Measurements from ENCODE around the gene OGT. TPM values are rescaled to one million over a fixed set of nuclear protein-coding genes. Genes with fewer than 3 reads are reported as not detected.

The OGT gene
- total RNA-seq: 221 TPM

GRCh38 chrX:71532753-71533425 is at the start of gene OGT:
Gene OGT (plus strand): TSS chrX:71533104. CDS start chrX:71533300, 196 bp downstream.

GRCh38 chrX:71578253-71579135 is 45.6 kb downstream of the OGT start, which contains the start of gene GCNA:
Gene GCNA (plus strand): TSS chrX:71578437. CDS start chrX:71580822, 2,385 bp downstream.

GRCh38 chrX:71618303-71618721 is 85.4 kb downstream of the OGT start, which contains the start of gene CXCR3:
Gene CXCR3 (minus strand): TSS chrX:71618511. CDS start chrX:71618449, 62 bp downstream.

Other genes with a start within 250 kb of the OGT start
- gene NONO, start 249.5 kb upstream of the OGT start, total RNA-seq: 397 TPM
- gene ITGB1BP2, start 231.4 kb upstream of the OGT start, total RNA-seq: 7.5 TPM
- gene TAF1, start 166.7 kb upstream of the OGT start, total RNA-seq: 83.5 TPM
- 5.6 TPM for gene GCNA, start 45.3 kb downstream of the OGT start, total RNA-seq
- gene CXCR3, start 85.4 kb downstream of the OGT start, total RNA-seq: not detected
- gene CXorf49, start 185.2 kb downstream of the OGT start, total RNA-seq: not detected
- gene CXorf49B, start 230.2 kb downstream of the OGT start, total RNA-seq: not detected